Lung (tissue), 12 donors: ENCODE results near the gene FNTB. TPM values are rescaled to one million over a fixed set of nuclear protein-coding genes. Genes with fewer than 3 reads are reported as not detected.
A peak's percentile ranks its signal among the peaks of the same experiment; 100 is the strongest.

ENCODE experiments used
- ATAC-seq: fragments of 200-7000 bp; cut with Tn5 transposase; one replicate; pipeline ENCODE4 v1.9.1; 2020; ENCODE audit warnings: moderate number of reproducible peaks; ENCODE audit not compliant: insufficient read depth, low FRiP score
- DNase-seq, 3 donors: peaks; one replicate each; pipeline ENCODE4 v3.0.0-alpha.2; 2013 to 2017
- H3K27ac ChIP-seq, 2 donors: one replicate each; pipeline ENCODE4 v1.5.1; 2013; ENCODE audit warnings: mild to moderate bottlenecking in 2 of 2, moderate library complexity in 2 of 2, control low read depth in 1 of 2, inconsistent platforms in 1 of 2, low read depth in 1 of 2, low read length in 1 of 2
- H3K27me3 ChIP-seq, 3 donors: one replicate each; pipeline ENCODE4 v1.5.1; 2013; ENCODE audit warnings: low read length in 2 of 3; ENCODE audit not compliant: control insufficient read depth in 3 of 3, insufficient read depth in 3 of 3
- H3K36me3 ChIP-seq, 4 donors: one replicate each; pipeline ENCODE4 v1.5.1; 2013; ENCODE audit warnings: low read length in 4 of 4, mild to moderate bottlenecking in 1 of 4, moderate library complexity in 1 of 4; ENCODE audit not compliant: control insufficient read depth in 4 of 4, insufficient read depth in 4 of 4
- H3K4me1 ChIP-seq, 5 donors: one replicate each; pipeline ENCODE4 v1.5.1; 2013; ENCODE audit warnings: low read length in 5 of 5, mild to moderate bottlenecking in 2 of 5, moderate library complexity in 1 of 5; ENCODE audit not compliant: control insufficient read depth in 5 of 5, insufficient read depth in 5 of 5
- H3K4me3 ChIP-seq: one replicate; pipeline ENCODE4 v1.5.1; 2013; ENCODE audit warnings: mild to moderate bottlenecking, control low read depth, moderate library complexity
- H3K9ac ChIP-seq, 2 donors: one replicate each; pipeline ENCODE4 v1.5.1; 2013; ENCODE audit warnings: low read length in 2 of 2, control low read depth in 1 of 2; ENCODE audit not compliant: insufficient read depth in 1 of 2
- H3K9me3 ChIP-seq, 4 donors: one replicate each; pipeline ENCODE4 v1.5.1; 2013; ENCODE audit warnings: low read length in 3 of 4, mild to moderate bottlenecking in 1 of 4, moderate library complexity in 1 of 4; ENCODE audit not compliant: control insufficient read depth in 4 of 4, insufficient read depth in 3 of 4
- CTCF ChIP-seq: IDR thresholded peaks from 2 replicates; pipeline ENCODE4 v1.5.1; 2012; ENCODE audit warnings: mild to moderate bottlenecking; ENCODE audit errors: control extremely low read depth, extremely low read depth
- WGBS, 2 donors: extraction: QIAGEN DNeasy Blood & Tissue Kit; methylation state at CpG; one replicate each; pipeline ENCODE4 v1.1.7; 2013; 5-methylcytosine and 5-hydroxymethylcytosine counted together
- polyA plus RNA-seq, 2 donors: library from polyadenylated mRNA; stranded (reverse); fragments of 200-250 nt; gene quantifications; one replicate each; pipeline ENCODE4 v1.2.1, GENCODE V29; 2013
- total RNA-seq, 2 donors: library from RNA; depleted of rRNA in 1 of 2; stranded (reverse); fragments of >200 nt in 1 of 2; gene quantifications; one replicate each; pipeline ENCODE4 v1.2.1, GENCODE V29; 2014 to 2021
- donor health status: control.
- donor health status: control.
- donor health status: Bipolar disorder and iron deficiency.
- donor health status: healthy.
- donor health status: DM: yes; HTN: yes; CAD: no.

Gene FNTB
- total and polyA plus RNA-seq, 4 donors, result 6.2 to 14.8 (median 10.8) TPM

- Histone ChIP-seq H3K4me3 (no peak overlapping the region), H3K9ac (no peak overlapping the region), H3K4me1 (peaks cover 0 to 3% (median 0%) of the 10 kb centered on the region in 5 donors), H3K9me3 (no peaks in the 10 kb centered on the region), H3K27me3 (no peaks in the 10 kb centered on the region), H3K27ac (no peak overlapping the region), H3K36me3 (peaks cover 2 to 17% (median 4%) of the 10 kb centered on the region in 4 donors)
- no peak for TF ChIP-seq CTCF
- DNase-seq (no peak), ATAC-seq (peak; percentile 58)
- WGBS, 2 donors, result 37 to 75% methylated on average over 23 of the region's 23 CpGs
Measured at GRCh38 chr14:65054471-65055085, 67.9 kb downstream of the FNTB start.

GRCh38 chr14:65057695-65058094 lies 71.0 kb downstream of the FNTB start:
- TF ChIP-seq CTCF, result no peak
- H3K27me3 ChIP-seq, result no peaks in the 10 kb centered on the region
- H3K9ac ChIP-seq, result no peak overlapping the region
- ATAC-seq, result no peak
- peaks cover 4 to 32% (median 14%) of the 10 kb centered on the region in 4 donors for H3K36me3 ChIP-seq
- H3K4me3 ChIP-seq, result no peak overlapping the region
- no peak for DNase-seq
- no peak overlapping the region for H3K27ac ChIP-seq
- no peaks in the 10 kb centered on the region for H3K9me3 ChIP-seq
- H3K4me1 ChIP-seq, result no peaks in the 10 kb centered on the region

- no peak overlapping the region for H3K9ac ChIP-seq
- H3K9me3 ChIP-seq, result no peaks in the 10 kb centered on the region
- TF ChIP-seq CTCF, result no peak
- no peak for DNase-seq
- H3K4me3 ChIP-seq, result no peak overlapping the region
- peaks cover 2 to 41% (median 31%) of the 10 kb centered on the region in 4 donors for H3K36me3 ChIP-seq
- no peak overlapping the region for H3K27ac ChIP-seq
- ATAC-seq, result no peak
- WGBS, 2 donors, result 93 to 97% methylated on average over 16 of the region's 16 CpGs
- H3K4me1 ChIP-seq, result peaks cover 0 to 11% (median 0%) of the 10 kb centered on the region in 5 donors
- H3K27me3 ChIP-seq, result no peaks in the 10 kb centered on the region
Measured at GRCh38 chr14:65062096-65063075, 75.7 kb downstream of the FNTB start.
